Bronchial epithelial cell (primary cell): ENCODE results near the gene EFNA4. TPM values are rescaled to one million over a fixed set of nuclear protein-coding genes. Genes with fewer than 3 reads are reported as not detected.

ENCODE experiments used
- DNase-seq: peaks from one replicate; pipeline ENCODE4 v3.0.0-alpha.2; 2010; ENCODE audit warnings: low read depth
- FAIRE-seq: peaks from 2 replicates; lab custom pipeline; 2011; peaks lifted over from hg19 to GRCh38; lab: Jason Lieb, UNC
- H3K27me3 ChIP-seq: 2 replicates; pipeline ENCODE4 v1.5.1; 2011; ENCODE audit warnings: low read length; ENCODE audit not compliant: control insufficient read depth, insufficient read depth
- H3K36me3 ChIP-seq: 2 replicates; pipeline ENCODE4 v1.5.1; 2011; ENCODE audit warnings: low read length; ENCODE audit not compliant: control insufficient read depth, insufficient read depth
- H3K4me3 ChIP-seq: 2 replicates; pipeline ENCODE4 v1.5.1; 2011; ENCODE audit warnings: mild to moderate bottlenecking, low read depth, low read length, control low read depth
- CTCF ChIP-seq: IDR thresholded peaks from 2 replicates; pipeline ENCODE4 v1.5.1; 2011; ENCODE audit warnings: mild to moderate bottlenecking, moderate library complexity, low read length, control low read depth, inconsistent platforms; ENCODE audit not compliant: insufficient read depth, severe bottlenecking
- total RNA-seq: library from RNA; depleted of rRNA; stranded (reverse); fragments of >200 nt; gene quantifications from 2 replicates; pipeline ENCODE4 v1.2.1, GENCODE V29; 2014

The EFNA4 gene
- total RNA-seq, 1 donor from 2014 or later, result 8.7 TPM

GRCh38 chr1:155044812-155045657 lies 18.5 kb upstream of the EFNA4 start:
- no peak overlapping the region for H3K4me3 ChIP-seq
- TF ChIP-seq CTCF, result peak; percentile 77
- no peak for FAIRE-seq
- H3K36me3 ChIP-seq, result no peaks in the 10 kb centered on the region
- H3K27me3 ChIP-seq, result no peaks in the 10 kb centered on the region
- peak; percentile 61 for DNase-seq

DNA sequence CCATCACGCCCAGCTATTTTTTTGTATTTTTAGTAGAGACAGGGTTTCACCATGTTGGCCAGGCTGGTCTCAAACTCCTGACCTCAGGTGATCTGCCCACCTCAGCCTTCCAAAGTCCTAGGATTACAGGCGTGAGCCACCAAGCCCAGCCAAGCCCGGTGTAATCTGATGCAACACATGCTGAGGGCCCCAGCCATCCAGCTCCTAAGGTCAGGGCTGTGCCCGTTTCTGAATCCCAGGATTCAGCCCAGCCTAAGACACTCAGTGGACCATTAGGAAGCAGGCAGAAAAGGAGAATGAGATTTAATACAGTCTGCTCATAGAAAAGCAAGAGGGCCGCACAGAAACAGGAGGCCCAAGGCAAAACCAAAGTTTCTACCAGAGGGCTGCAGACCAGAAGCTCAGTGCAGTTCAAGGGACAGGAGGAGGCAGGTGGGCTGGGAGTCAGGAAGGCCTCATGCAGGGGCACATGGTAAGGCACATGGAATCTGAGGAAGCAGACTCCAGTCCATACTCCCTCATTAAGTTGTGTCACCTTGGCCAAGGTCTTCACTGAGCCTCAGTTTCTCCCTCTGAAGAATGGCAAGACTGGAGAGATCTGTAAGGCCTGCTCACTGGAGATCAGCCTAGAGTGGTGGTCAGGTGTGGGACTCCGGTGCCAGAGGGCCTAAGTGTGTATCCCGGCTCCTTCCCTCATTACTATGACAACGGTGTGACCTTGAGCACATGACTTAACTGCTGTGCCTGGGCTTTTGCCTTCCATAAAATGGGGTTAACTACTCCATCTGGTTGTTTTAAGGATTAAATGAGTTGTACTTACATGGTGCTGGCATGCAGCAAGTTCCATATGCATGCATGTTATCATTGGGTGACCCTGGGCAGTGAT lies 14.8 kb upstream of the EFNA4 start:
- DNase-seq (no peak), FAIRE-seq (no peak)
- Histone ChIP-seq H3K36me3 (peaks cover 6% of the 10 kb centered on the region), H3K4me3 (no peak overlapping the region), H3K27me3 (no peaks in the 10 kb centered on the region)
- TF ChIP-seq CTCF, result no peak

DNA sequence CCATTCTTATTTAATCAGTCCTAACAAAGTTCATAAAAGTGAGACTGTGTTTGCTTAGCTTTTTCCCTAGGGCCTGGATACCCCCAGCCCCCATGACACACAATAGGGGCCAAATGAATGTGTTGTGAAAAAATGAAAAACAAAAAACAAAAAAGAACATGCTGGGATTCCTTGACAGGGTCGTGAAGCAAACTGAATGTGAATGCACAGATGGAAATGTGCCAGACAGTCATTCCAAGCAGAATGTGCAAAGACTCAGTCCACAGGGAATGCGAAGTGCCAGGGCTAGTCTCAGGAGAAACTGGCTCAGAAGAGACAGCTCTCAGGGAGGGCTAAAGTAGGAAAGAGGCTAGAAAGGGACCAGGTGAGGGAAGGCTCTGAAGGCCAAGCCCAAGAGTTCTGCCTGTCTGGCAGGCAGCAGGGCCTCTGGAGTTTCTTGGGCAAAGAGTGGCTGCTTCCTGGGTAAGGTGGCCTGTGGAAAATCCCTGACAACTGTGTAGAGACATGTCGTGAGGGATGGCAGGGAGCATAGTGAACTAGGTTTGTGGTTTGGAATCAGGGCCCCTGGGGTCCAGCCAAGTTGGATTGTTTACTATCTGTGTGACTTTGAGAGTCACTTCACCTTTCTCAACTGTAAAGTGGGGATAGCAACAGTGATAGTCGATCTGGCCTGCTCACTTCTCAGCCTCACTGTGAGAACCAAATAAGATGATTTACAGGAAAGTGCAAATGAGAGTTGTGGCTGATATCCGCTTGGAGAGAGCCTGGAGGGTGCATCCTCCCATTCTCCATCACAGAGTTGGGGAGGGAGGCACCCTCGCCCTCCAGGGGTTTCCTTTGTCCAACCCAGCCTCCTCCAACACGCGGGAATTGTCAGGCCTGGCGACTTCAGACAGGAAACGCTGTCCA lies 13.6 kb upstream of the EFNA4 start:
- peak overlapping the region; percentile 88 for H3K4me3 ChIP-seq
- TF ChIP-seq CTCF, result no peak
- no peaks in the 10 kb centered on the region for H3K27me3 ChIP-seq
- H3K36me3 ChIP-seq, result peaks cover 15% of the 10 kb centered on the region
- FAIRE-seq, result no peak
- DNase-seq, result peak; percentile 37

DNA sequence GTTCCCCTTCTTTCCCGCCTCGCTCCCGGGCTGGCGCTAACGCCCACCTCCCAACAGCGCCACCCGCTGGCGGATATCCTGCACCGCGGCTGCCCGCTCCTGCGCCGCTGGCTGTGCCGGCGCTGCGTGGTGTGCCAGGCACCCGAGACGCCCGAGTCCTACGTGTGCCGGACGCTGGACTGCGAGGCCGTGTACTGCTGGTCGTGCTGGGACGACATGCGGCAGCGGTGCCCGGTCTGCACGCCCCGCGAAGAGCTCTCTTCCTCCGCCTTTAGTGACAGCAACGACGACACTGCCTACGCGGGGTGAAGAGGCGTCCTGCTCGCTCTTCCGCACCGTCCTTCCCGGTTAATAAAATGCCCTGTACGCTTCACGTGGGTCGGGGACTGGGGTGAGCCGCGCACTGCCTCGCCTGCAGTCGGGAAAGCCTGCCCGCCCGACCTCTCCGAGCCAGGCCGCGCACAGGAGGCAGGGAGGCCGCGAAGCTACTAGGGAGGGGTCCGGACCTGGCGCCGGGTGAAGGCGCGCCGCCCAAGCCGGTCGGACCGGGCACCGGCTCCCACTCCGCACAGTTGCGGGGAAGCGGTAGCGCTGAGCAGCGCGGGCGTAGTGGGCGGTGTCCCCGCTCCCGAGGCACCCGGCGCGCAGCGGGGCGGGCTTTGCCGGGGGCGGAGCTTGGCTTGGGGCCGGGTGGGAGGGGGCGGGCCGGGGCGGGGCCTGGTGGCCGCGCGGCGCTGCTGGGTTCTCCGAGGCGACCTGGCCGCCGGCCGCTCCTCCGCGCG lies 12.8 kb upstream of the EFNA4 start, which contains the start of gene ADAM15:
ADAM15 (plus strand) TSS at position 757 of the 782 bp plus-strand sequence. CDS start 71 bp downstream, outside the sequence.
- FAIRE-seq, result no peak
- TF ChIP-seq CTCF, result peak; percentile 96
- Histone ChIP-seq H3K27me3 (no peaks in the 10 kb centered on the region), H3K4me3 (peak within 1 kb of the TSS; percentile 88), H3K36me3 (peaks cover 20% of the 10 kb centered on the region)
- DNase-seq, result peak; percentile 53

- DNase-seq (no peak), FAIRE-seq (no peak)
- Histone ChIP-seq H3K36me3 (peaks cover 25% of the 10 kb centered on the region), H3K27me3 (no peaks in the 10 kb centered on the region), H3K4me3 (peak overlapping the region; percentile 88)
- TF ChIP-seq CTCF, result peak; percentile 6
These were observed 12.2 kb upstream of the EFNA4 start for GRCh38 chr1:155051342-155051776.
